PC-9 (cell line): Measurements from ENCODE around the gene REEP6. TPM values are rescaled to one million over a fixed set of nuclear protein-coding genes. Genes with fewer than 3 reads are reported as not detected.

Experiments
- BruUV-seq: library from RNA; stranded (reverse); fragments of 400-500 nt; replicated peaks from 2 replicates; lab custom pipeline; 2021; lab: Mats Ljungman, UMichigan
- CTCF ChIA-PET: fragments of 300-600 bp; sonication (Branson Sonifier 250); formaldehyde crosslinking; loops from one replicate; lab custom pipeline; 2022; ENCODE audit warnings: antibody characterized with exemption; lab: Charles Lee
- POLR2A ChIA-PET: fragments of 300-600 bp; sonication (Branson Sonifier 250); formaldehyde crosslinking; loops from one replicate; lab custom pipeline; 2022; ENCODE audit warnings: antibody characterized with exemption; ENCODE audit not compliant: unreplicated experiment; lab: Charles Lee
- DNase-seq, 2 experiments: peaks; one replicate each; pipeline versions ENCODE4 v3.0.0 to v3.0.0-alpha.2; 2015 to 2022; ENCODE audit warnings: mixed read lengths in 1 of 2
- H2AFZ ChIP-seq: fragments of 200-600 bp; sonication (generic); 2 replicates; pipeline ENCODE4 v1.8.1; 2017; ENCODE audit warnings: antibody characterized with exemption
- H3F3A ChIP-seq: fragments of 200-600 bp; sonication (generic); 2 replicates; pipeline ENCODE4 v1.8.1; 2017; ENCODE audit warnings: antibody characterized with exemption, mild to moderate bottlenecking, low read depth; ENCODE audit not compliant: insufficient read depth
- H3K27ac ChIP-seq: fragments of 200-600 bp; sonication (generic); 2 replicates; pipeline ENCODE4 v1.6.1; 2016; ENCODE audit warnings: mixed run types
- H3K27me3 ChIP-seq: fragments of 200-600 bp; sonication (generic); 2 replicates; pipeline ENCODE4 v1.6.1; 2016; ENCODE audit warnings: low read depth, mixed run types; ENCODE audit not compliant: insufficient read depth
- H3K36me3 ChIP-seq: fragments of 200-600 bp; sonication (generic); 2 replicates; pipeline ENCODE4 v1.6.1; 2016; ENCODE audit warnings: low read depth, mixed run types
- H3K4me1 ChIP-seq: fragments of 200-600 bp; sonication (generic); replicated peaks from 2 replicates; pipeline ENCODE4 v1.6.1; 2016; ENCODE audit warnings: mixed run types; ENCODE audit not compliant: insufficient read depth
- H3K4me2 ChIP-seq: fragments of 200-600 bp; sonication (generic); 2 replicates; pipeline ENCODE4 v1.6.1; 2017; ENCODE audit warnings: mixed run types
- H3K4me3 ChIP-seq: fragments of 200-600 bp; sonication (generic); 2 replicates; pipeline ENCODE4 v1.6.1; 2016; ENCODE audit warnings: mixed run types
- H3K79me2 ChIP-seq: fragments of 200-600 bp; sonication (generic); 2 replicates; pipeline ENCODE4 v1.6.1; 2017; ENCODE audit warnings: low read depth, mixed run types
- H3K9me2 ChIP-seq: fragments of 200-600 bp; sonication (generic); 2 replicates; pipeline ENCODE4 v1.8.1; 2017; ENCODE audit warnings: mild to moderate bottlenecking; ENCODE audit not compliant: insufficient read depth
- H3K9me3 ChIP-seq: fragments of 200-600 bp; sonication (generic); 2 replicates; pipeline ENCODE4 v1.8.1; 2016; ENCODE audit warnings: low read depth; ENCODE audit not compliant: insufficient read depth
- H4K20me1 ChIP-seq: fragments of 200-600 bp; sonication (generic); 2 replicates; pipeline ENCODE4 v1.8.1; 2017; ENCODE audit not compliant: insufficient read depth
- CTCF ChIP-seq: fragments of 200-600 bp; sonication (generic); conservative IDR thresholded peaks from 2 replicates; pipeline ENCODE4 v1.6.1; 2017; ENCODE audit warnings: mixed run types, antibody characterized with exemption, mild to moderate bottlenecking, moderate library complexity
- EZH2 ChIP-seq: fragments of 200-600 bp; sonication (generic); IDR thresholded peaks from 2 replicates; pipeline ENCODE4 v1.8.0; 2017; ENCODE audit warnings: antibody characterized with exemption, low read depth
- intact Hi-C: fragments of 100-400 bp; cut with micrococcal nuclease; formaldehyde crosslinking; loops from one replicate; pipeline ENCODE4 v1.10.0; 2022; ENCODE audit not compliant: unreplicated experiment
- total RNA-seq: library from RNA; stranded (reverse); gene quantifications from 2 replicates; pipeline ENCODE4 v1.2.3, GENCODE V29; 2021

The REEP6 gene
- total RNA-seq, 1 experiment from 2014 or later: 39.5 TPM

- H3K4me2 ChIP-seq: peak overlapping the region; percentile 70
- POLR2A ChIA-PET: no interaction called here
- no peaks in the 10 kb centered on the region for H4K20me1 ChIP-seq
- intact Hi-C loops: no loop called here
- H3K4me1 ChIP-seq: no peaks in the 10 kb centered on the region; the same call in 1 of the 2 replicates
- H3K27me3 ChIP-seq: no peaks in the 10 kb centered on the region
- H3K79me2 ChIP-seq: no peaks in the 10 kb centered on the region
- CTCF ChIA-PET: no interaction called here
- BruUV-seq: no TSS peak
- no peaks in the 10 kb centered on the region for H3K9me2 ChIP-seq
- no peaks in the 10 kb centered on the region for H3K9me3 ChIP-seq
- H2AFZ ChIP-seq: no peak overlapping the region
- no peak for DNase-seq
- H3K27ac ChIP-seq: no peak overlapping the region
- peak overlapping the region; percentile 44; the same call in 1 of the 2 replicates for H3K4me3 ChIP-seq
- TF ChIP-seq CTCF: no peak
- TF ChIP-seq EZH2: no peak
- H3F3A ChIP-seq: peaks cover 8% of the 10 kb centered on the region
- H3K36me3 ChIP-seq: no peaks in the 10 kb centered on the region
Observed at GRCh38 chr19:1508507-1508856, 17.5 kb downstream of the REEP6 start.

GRCh38 chr19:1509602-1510441 lies 18.8 kb downstream of the REEP6 start:
- ChIA-PET CTCF (no interaction called here), POLR2A (no interaction called here)
- Histone ChIP-seq H3K4me2 (no peak overlapping the region), H3K4me1 (no peaks in the 10 kb centered on the region; the same call in 1 of the 2 replicates), H3K9me2 (no peaks in the 10 kb centered on the region), H3K4me3 (no peak overlapping the region), H3K27ac (no peak overlapping the region), H3K36me3 (no peaks in the 10 kb centered on the region), H4K20me1 (no peaks in the 10 kb centered on the region), H3F3A (peaks cover 8% of the 10 kb centered on the region), H3K27me3 (no peaks in the 10 kb centered on the region), H2AFZ (no peak overlapping the region), H3K79me2 (no peaks in the 10 kb centered on the region), H3K9me3 (no peaks in the 10 kb centered on the region)
- TF ChIP-seq CTCF (no peak), EZH2 (no peak)
- no TSS peak for BruUV-seq
- DNase-seq: no peak
- intact Hi-C loops: no loop called here

- DNase-seq: no peak
- H4K20me1 ChIP-seq: no peaks in the 10 kb centered on the region
- H3K9me3 ChIP-seq: no peaks in the 10 kb centered on the region
- BruUV-seq: no TSS peak
- no peak overlapping the region for H2AFZ ChIP-seq
- H3K9me2 ChIP-seq: no peaks in the 10 kb centered on the region
- POLR2A ChIA-PET: no interaction called here
- intact Hi-C loops: no loop called here
- H3F3A ChIP-seq: peaks cover 8% of the 10 kb centered on the region
- TF ChIP-seq EZH2: no peak
- TF ChIP-seq CTCF: no peak
- CTCF ChIA-PET: no interaction called here
- H3K4me3 ChIP-seq: no peak overlapping the region
- H3K4me1 ChIP-seq: no peaks in the 10 kb centered on the region; the same call in 1 of the 2 replicates
- H3K4me2 ChIP-seq: no peak overlapping the region
- no peaks in the 10 kb centered on the region for H3K36me3 ChIP-seq
- no peak overlapping the region for H3K27ac ChIP-seq
- H3K27me3 ChIP-seq: no peaks in the 10 kb centered on the region
- H3K79me2 ChIP-seq: no peaks in the 10 kb centered on the region
Observed at GRCh38 chr19:1510442-1510806, 19.4 kb downstream of the REEP6 start.
